Right lobe of liver (tissue), 4 donors: ENCODE data around the gene C1orf116.

Experiments used
- POLR2A ChIP-seq: fragments of 450-650 bp; IDR thresholded peaks from one replicate; pipeline ENCODE4 v1.6.1; 2017; ENCODE audit warnings: antibody characterized with exemption, mild to moderate bottlenecking
- TF ChIP-seq, protein P1 (sequence below), 4 donors: fragments of 200-600 bp in 3 of 4; fragments of 450-650 bp in 1 of 4; IDR thresholded peaks; one replicate each; pipeline versions ENCODE4 v1.5.1 to v1.8.0; 2016 to 2022; ENCODE audit warnings: antibody characterized with exemption in 4 of 4, mild to moderate bottlenecking in 2 of 4
- donor health status: DM: no; HTN: no; CAD: no.
- donor health status: DM: no; HTN: no; CAD: no.
- donor health status: DM: no; HTN: yes; CAD: no.

DNA sequence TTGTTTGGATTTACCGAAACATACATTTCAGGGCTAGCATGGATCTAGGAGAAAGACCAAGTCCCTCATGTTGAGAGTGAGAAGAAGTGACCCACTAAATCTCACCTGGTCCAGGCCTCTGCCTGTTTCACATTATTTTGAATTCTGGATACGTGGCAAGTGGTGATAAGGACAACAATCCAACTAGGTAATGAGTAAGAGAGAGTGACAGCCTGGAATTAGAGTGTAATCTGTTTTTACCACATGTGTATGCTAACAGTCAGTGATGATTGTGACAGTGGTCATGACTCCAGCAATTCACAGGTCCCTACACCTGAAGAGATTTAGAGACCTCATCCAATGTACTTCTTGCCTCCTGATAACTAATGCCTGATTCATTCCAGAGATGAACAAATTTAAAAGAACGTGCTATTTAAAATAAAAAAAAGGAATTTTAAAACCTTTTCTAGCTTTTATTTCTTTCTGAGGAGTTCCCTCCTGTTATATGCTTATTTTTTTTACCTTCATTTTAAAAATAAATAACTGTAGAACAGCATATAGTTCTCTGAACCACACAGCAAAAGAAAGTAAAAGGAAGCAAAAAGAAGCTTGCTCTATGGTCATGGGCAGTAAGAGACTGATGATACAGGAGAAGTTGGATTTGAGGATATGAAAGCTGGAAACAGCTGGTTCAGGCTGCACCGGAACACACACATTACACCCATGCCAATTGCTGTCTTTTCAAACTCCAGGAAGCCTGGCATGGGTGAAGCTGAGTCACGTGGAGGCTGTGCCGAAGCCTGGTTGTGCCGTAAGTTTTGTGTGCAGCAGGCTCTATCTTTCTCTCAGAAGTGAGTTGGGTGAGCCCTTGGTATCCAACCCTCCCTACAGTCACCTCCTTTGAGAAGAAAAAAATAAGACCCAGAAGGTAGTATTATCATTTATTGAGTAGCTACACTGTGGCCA lies 14.7 kb downstream of the C1orf116 start:
- TF ChIP-seq, protein P1, sequence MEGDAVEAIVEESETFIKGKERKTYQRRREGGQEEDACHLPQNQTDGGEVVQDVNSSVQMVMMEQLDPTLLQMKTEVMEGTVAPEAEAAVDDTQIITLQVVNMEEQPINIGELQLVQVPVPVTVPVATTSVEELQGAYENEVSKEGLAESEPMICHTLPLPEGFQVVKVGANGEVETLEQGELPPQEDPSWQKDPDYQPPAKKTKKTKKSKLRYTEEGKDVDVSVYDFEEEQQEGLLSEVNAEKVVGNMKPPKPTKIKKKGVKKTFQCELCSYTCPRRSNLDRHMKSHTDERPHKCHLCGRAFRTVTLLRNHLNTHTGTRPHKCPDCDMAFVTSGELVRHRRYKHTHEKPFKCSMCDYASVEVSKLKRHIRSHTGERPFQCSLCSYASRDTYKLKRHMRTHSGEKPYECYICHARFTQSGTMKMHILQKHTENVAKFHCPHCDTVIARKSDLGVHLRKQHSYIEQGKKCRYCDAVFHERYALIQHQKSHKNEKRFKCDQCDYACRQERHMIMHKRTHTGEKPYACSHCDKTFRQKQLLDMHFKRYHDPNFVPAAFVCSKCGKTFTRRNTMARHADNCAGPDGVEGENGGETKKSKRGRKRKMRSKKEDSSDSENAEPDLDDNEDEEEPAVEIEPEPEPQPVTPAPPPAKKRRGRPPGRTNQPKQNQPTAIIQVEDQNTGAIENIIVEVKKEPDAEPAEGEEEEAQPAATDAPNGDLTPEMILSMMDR (IDR thresholded peaks at IDR 0.05), result no peak
- no peak for TF ChIP-seq POLR2A
